ENCODE results near the gene EIF3K.

EIF3K gene

DNA sequence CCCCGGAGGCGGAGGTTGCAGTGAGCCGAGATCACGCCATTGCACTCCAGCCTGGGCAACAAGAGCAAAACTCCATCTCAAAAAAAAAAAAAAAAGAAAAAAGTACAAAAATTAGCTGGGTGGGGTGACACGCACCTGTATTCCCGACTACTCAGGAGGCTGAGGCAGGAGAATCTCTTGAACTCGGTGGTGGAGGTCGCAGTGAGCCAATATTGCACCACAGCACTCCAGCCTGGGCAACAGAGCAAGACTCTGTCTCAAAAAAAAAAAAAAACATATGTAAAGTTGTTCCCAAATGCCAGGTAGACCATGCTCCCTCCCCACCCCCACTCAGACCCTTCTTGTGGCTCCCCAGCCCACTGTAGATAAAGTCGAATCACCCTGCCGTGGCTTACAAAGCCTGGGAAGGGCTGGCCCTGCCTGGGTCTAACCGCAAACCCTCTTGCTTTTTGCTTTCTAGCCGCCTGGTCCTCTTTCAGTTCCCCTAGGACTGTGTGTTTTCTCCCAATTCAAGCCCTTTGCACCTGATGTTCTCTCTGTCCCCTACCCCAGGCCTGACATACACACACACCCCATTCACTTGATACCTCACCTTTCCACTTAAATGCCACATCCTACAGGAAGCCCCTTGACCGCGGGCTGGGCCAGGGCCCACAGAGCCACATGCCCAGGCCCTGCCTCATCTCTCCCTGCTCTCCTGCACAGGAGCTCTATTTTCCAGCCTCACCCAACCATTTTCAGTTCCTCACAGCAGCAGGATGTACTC lies 35.6 kb upstream of the EIF3K start:
- Histone ChIP-seq H3K27ac (no peak overlapping the region), H3K4me1 (no peaks in the 10 kb centered on the region), H3K36me3 (no peaks in the 10 kb centered on the region), H3K4me3 (no peak overlapping the region), H3K27me3 (peaks cover 0 to 3% of the 10 kb centered on the region in 2 donors), H3K9me3 (no peaks in the 10 kb centered on the region)
- intact Hi-C loops (cut with DNase I; ENCODE audit: low total_unique reads) = no loop called here
- no peak for DNase-seq
- TF ChIP-seq, protein P1, sequence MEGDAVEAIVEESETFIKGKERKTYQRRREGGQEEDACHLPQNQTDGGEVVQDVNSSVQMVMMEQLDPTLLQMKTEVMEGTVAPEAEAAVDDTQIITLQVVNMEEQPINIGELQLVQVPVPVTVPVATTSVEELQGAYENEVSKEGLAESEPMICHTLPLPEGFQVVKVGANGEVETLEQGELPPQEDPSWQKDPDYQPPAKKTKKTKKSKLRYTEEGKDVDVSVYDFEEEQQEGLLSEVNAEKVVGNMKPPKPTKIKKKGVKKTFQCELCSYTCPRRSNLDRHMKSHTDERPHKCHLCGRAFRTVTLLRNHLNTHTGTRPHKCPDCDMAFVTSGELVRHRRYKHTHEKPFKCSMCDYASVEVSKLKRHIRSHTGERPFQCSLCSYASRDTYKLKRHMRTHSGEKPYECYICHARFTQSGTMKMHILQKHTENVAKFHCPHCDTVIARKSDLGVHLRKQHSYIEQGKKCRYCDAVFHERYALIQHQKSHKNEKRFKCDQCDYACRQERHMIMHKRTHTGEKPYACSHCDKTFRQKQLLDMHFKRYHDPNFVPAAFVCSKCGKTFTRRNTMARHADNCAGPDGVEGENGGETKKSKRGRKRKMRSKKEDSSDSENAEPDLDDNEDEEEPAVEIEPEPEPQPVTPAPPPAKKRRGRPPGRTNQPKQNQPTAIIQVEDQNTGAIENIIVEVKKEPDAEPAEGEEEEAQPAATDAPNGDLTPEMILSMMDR (IDR thresholded peaks at IDR 0.05) = no peak

DNA sequence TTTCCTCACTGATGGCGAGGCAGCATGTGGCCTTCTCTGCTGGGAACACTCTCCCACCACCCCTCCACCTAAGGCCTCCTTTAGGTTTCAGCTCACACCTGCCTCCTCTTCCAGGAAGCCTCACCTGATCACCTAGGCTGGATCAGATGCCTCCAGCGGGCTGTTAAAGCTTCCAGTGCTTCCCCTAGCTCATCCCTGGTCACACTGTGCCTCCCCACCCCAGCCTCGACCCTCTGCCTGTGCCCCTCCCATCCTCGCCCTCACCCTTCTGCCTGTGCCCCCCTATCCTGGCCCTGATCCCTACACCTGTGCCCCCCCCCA lies 35.0 kb upstream of the EIF3K start:
- intact Hi-C loops (cut with DNase I; ENCODE audit: low total_unique reads) = no loop called here
- no peaks in the 10 kb centered on the region for H3K4me1 ChIP-seq
- TF ChIP-seq, protein P1 (IDR thresholded peaks at IDR 0.05) = no peak
- no peak overlapping the region for H3K4me3 ChIP-seq
- no peak for DNase-seq
- no peak overlapping the region for H3K27ac ChIP-seq
- no peaks in the 10 kb centered on the region for H3K9me3 ChIP-seq
- H3K27me3 ChIP-seq = peaks cover 0 to 3% of the 10 kb centered on the region in 2 donors
- no peaks in the 10 kb centered on the region for H3K36me3 ChIP-seq

DNA sequence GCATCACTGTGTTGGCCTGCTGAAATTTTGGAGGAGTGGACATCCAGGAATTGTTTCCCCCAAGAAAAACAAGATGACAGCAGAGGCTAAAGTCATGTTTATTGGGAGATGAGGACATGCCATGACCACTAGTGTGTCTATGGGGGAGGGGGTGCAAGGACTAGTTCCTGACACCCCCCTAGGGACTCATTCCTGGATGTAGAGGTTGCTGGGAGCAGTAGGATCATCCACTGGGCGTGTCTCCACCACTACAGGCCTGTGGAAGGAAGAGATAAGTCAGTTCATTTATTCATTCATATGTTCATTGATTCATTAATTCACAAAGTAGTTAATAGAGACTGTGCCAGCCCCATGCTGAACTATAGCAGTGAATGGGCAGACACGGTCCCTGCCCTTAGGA lies 31.4 kb upstream of the EIF3K start:
- TF ChIP-seq, protein P1 (IDR thresholded peaks at IDR 0.05) = no peak
- Histone ChIP-seq H3K4me1 (no peaks in the 10 kb centered on the region), H3K27ac (no peak overlapping the region), H3K27me3 (peaks cover 0 to 13% of the 10 kb centered on the region in 2 donors), H3K9me3 (no peaks in the 10 kb centered on the region), H3K4me3 (no peak overlapping the region), H3K36me3 (no peaks in the 10 kb centered on the region)
- intact Hi-C loops (cut with DNase I; ENCODE audit: low total_unique reads) = no loop called here
- no peak for DNase-seq

DNA sequence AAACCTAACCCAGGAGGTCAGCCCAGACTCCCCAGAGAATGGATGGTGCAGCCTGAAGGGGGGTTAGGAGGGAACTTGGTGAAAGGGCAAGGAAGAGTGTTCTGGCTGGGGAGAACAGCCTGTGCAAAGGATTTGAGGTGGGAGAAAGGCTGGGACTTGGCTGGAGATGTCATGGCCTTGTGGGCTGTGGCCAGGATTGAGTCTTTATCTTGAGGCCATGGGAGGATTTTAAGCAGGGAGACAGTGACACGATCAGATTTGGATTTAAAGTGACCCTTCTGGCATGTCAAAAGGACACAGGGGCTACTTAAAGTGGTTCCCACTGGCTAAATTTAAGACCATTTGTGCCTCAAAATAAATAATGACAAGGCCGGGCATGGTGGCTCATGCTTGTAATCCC lies 30.9 kb upstream of the EIF3K start:
- no peak overlapping the region for H3K4me3 ChIP-seq
- H3K9me3 ChIP-seq = no peaks in the 10 kb centered on the region
- H3K36me3 ChIP-seq = no peaks in the 10 kb centered on the region
- peaks cover 0 to 18% of the 10 kb centered on the region in 2 donors for H3K27me3 ChIP-seq
- H3K27ac ChIP-seq = no peak overlapping the region
- DNase-seq = no peak
- intact Hi-C loops (cut with DNase I; ENCODE audit: low total_unique reads) = no loop called here
- TF ChIP-seq, protein P1 (IDR thresholded peaks at IDR 0.05) = no peak
- H3K4me1 ChIP-seq = no peaks in the 10 kb centered on the region

DNA sequence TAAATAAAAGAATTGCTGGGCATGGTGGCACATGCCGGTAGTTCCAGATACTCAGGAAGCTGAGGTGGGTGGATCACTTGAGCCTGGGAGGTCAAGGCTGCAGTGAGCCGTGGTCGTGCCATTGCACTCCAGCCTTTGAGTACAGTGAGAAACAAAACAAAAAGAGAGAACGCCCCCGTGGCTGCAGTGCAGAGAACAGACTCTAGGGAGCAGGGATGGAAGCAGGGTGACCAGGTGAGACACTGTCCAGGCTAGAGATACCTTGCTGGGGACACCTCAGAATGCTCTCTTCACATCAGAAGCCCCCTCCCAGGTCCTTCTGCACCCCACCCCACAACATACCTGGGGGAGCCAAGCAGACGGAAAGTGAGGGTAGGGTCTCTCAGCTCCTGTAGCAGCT lies 26.0 kb upstream of the EIF3K start:
- intact Hi-C loops (cut with DNase I; ENCODE audit: low total_unique reads) = no loop called here
- TF ChIP-seq, protein P1 (IDR thresholded peaks at IDR 0.05) = no peak
- Histone ChIP-seq H3K4me1 (peaks cover 0 to 10% (median 3%) of the 10 kb centered on the region in 4 donors), H3K27ac (no peak overlapping the region), H3K36me3 (no peaks in the 10 kb centered on the region), H3K4me3 (no peak overlapping the region), H3K27me3 (peaks cover 0 to 42% of the 10 kb centered on the region in 2 donors), H3K9me3 (no peaks in the 10 kb centered on the region)
- DNase-seq = no peak

Data from tibial artery (tissue), 4 donors.